OCI-LY3 (cell line): Measurements from ENCODE around the gene KRT32.

ENCODE experiments used
- H2AFZ ChIP-seq: fragments of 200-600, 300-600 bp; shearing (Covaris generic); 2 replicates; pipeline ENCODE4 v1.6.0; 2014; ENCODE audit warnings: antibody characterized with exemption, low read depth, low read length
- H3K27ac ChIP-seq: fragments of 200-600, 300-600 bp; sonication (generic); 2 replicates; pipeline ENCODE4 v1.5.1; 2014; ENCODE audit warnings: mild to moderate bottlenecking, low read length, moderate library complexity, mixed read lengths
- H3K27me3 ChIP-seq: fragments of 200-600, 300-600 bp; sonication (generic); 2 replicates; pipeline ENCODE4 v1.6.1; 2014; ENCODE audit warnings: low read depth, low read length, mixed read lengths
- H3K36me3 ChIP-seq: fragments of 200-600, 300-600 bp; sonication (generic); replicated peaks from 2 replicates; pipeline ENCODE3; 2014; ENCODE audit warnings: low read depth, low read length, mixed read lengths
- H3K4me1 ChIP-seq: fragments of 300-600, 200-600 bp; sonication (generic); 2 replicates; pipeline ENCODE4 v1.6.1; 2014; ENCODE audit warnings: low read length, mixed read lengths
- H3K4me2 ChIP-seq: fragments of 200-600, 300-600 bp; sonication (generic); 2 replicates; pipeline ENCODE4 v1.6.1; 2014; ENCODE audit warnings: low read length, mixed read lengths
- H3K4me3 ChIP-seq: fragments of 300-600, 200-600 bp; sonication (generic); 2 replicates; pipeline ENCODE4 v1.5.1; 2014; ENCODE audit warnings: antibody characterized with exemption, mild to moderate bottlenecking, low read length, moderate library complexity
- H3K79me2 ChIP-seq: fragments of 300-600, 200-600 bp; shearing (Covaris generic); 2 replicates; pipeline ENCODE4 v1.6.1; 2014; ENCODE audit warnings: mild to moderate bottlenecking, low read length, mixed read lengths
- H3K9ac ChIP-seq: fragments of 300-600, 200-600 bp; shearing (Covaris generic); 2 replicates; pipeline ENCODE4 v1.6.0; 2014; ENCODE audit warnings: mild to moderate bottlenecking, low read length, moderate library complexity
- H3K9me3 ChIP-seq: fragments of 200-600, 300-600 bp; shearing (Covaris generic); 2 replicates; pipeline ENCODE4 v1.6.1; 2014; ENCODE audit warnings: low read length, mixed read lengths; ENCODE audit not compliant: insufficient read depth
- H4K20me1 ChIP-seq: fragments of 200-600, 300-600 bp; sonication (generic); 2 replicates; pipeline ENCODE4 v1.6.1; 2016; ENCODE audit warnings: low read length, mixed read lengths; ENCODE audit not compliant: insufficient read depth
- CTCF ChIP-seq: fragments of 200-600, 300-600 bp; sonication (generic); IDR thresholded peaks from 2 replicates; pipeline ENCODE4 v1.5.1; 2014; ENCODE audit warnings: antibody characterized with exemption, low read length, low read depth
- EZH2phosphoT487 ChIP-seq: fragments of 200-600 bp; shearing (Covaris generic); IDR thresholded peaks from 2 replicates; pipeline ENCODE4 v1.6.1; 2018; ENCODE audit warnings: antibody characterized with exemption, mixed run types, low read depth

Gene KRT32

GRCh38 chr17:41512546-41513167 is 45.5 kb upstream of the KRT32 start:
- Histone ChIP-seq H2AFZ (no peak overlapping the region), H4K20me1 (no peaks in the 10 kb centered on the region)

GRCh38 chr17:41511716-41512115 is 44.5 kb upstream of the KRT32 start:
- H3K4me2 ChIP-seq, result no peak overlapping the region
- no peaks in the 10 kb centered on the region for H3K79me2 ChIP-seq
- no peaks in the 10 kb centered on the region for H3K9me3 ChIP-seq
- H3K4me3 ChIP-seq, result no peak overlapping the region
- H3K27me3 ChIP-seq, result peaks cover 9% of the 10 kb centered on the region; the same call in 1 of the 2 replicates
- no peak overlapping the region for H2AFZ ChIP-seq
- H3K36me3 ChIP-seq, result no peaks in the 10 kb centered on the region
- H3K9ac ChIP-seq, result no peak overlapping the region
- TF ChIP-seq CTCF, result no peak
- TF ChIP-seq EZH2phosphoT487, result no peak
- H3K27ac ChIP-seq, result no peak overlapping the region
- H3K4me1 ChIP-seq, result no peaks in the 10 kb centered on the region
- no peaks in the 10 kb centered on the region for H4K20me1 ChIP-seq

More at GRCh38 chr17:41512546-41513167, 45.5 kb upstream of the KRT32 start:
- no peaks in the 10 kb centered on the region for H3K4me1 ChIP-seq
- TF ChIP-seq EZH2phosphoT487 (no peak), CTCF (no peak)
- no peak overlapping the region for H3K4me3 ChIP-seq
- H3K27me3 ChIP-seq, result peaks cover 9% of the 10 kb centered on the region; the same call in 1 of the 2 replicates
- H3K79me2 ChIP-seq, result no peaks in the 10 kb centered on the region
- H3K9me3 ChIP-seq, result no peaks in the 10 kb centered on the region
- no peak overlapping the region for H3K27ac ChIP-seq
- H3K4me2 ChIP-seq, result no peak overlapping the region
- H3K9ac ChIP-seq, result no peak overlapping the region
- no peaks in the 10 kb centered on the region for H3K36me3 ChIP-seq

GRCh38 chr17:41511116-41511515 is 43.9 kb upstream of the KRT32 start:
- no peak overlapping the region for H3K4me3 ChIP-seq
- H3K9ac ChIP-seq, result no peak overlapping the region
- no peaks in the 10 kb centered on the region for H3K79me2 ChIP-seq
- no peak overlapping the region for H3K27ac ChIP-seq
- H3K4me1 ChIP-seq, result peaks cover 3% of the 10 kb centered on the region; the same call in 1 of the 2 replicates
- no peak overlapping the region for H3K4me2 ChIP-seq
- H3K27me3 ChIP-seq, result peaks cover 9% of the 10 kb centered on the region; the same call in 1 of the 2 replicates
- no peaks in the 10 kb centered on the region for H3K36me3 ChIP-seq
- TF ChIP-seq CTCF (no peak), EZH2phosphoT487 (no peak)
- H2AFZ ChIP-seq, result no peak overlapping the region
- H3K9me3 ChIP-seq, result no peaks in the 10 kb centered on the region
- no peaks in the 10 kb centered on the region for H4K20me1 ChIP-seq

- no peak for TF ChIP-seq EZH2phosphoT487
- TF ChIP-seq CTCF, result no peak
- H3K9me3 ChIP-seq, result no peaks in the 10 kb centered on the region
- H3K27me3 ChIP-seq, result peaks cover 9% of the 10 kb centered on the region; the same call in 1 of the 2 replicates
- no peak overlapping the region for H3K4me2 ChIP-seq
- H3K27ac ChIP-seq, result no peak overlapping the region
- H3K9ac ChIP-seq, result no peak overlapping the region
- H3K4me1 ChIP-seq, result peaks cover 5% of the 10 kb centered on the region; the same call in 1 of the 2 replicates
- H3K36me3 ChIP-seq, result no peaks in the 10 kb centered on the region
- no peak overlapping the region for H2AFZ ChIP-seq
- no peak overlapping the region for H3K4me3 ChIP-seq
- H4K20me1 ChIP-seq, result no peaks in the 10 kb centered on the region
- no peaks in the 10 kb centered on the region for H3K79me2 ChIP-seq
These were observed 43.3 kb upstream of the KRT32 start for GRCh38 chr17:41510251-41511065.
